Testis (tissue), 2 donors: ENCODE results near the gene CRIP1.

Experiments
- CTCF ChIP-seq, 3 experiments: fragments of 450-650 bp in 2 of 3; fragments of 200-600 bp in 1 of 3; sonication (generic) in 1 of 3; IDR thresholded peaks; one replicate each; pipeline ENCODE4 v1.5.1; 2016 to 2019; ENCODE audit warnings: antibody characterized with exemption in 3 of 3, mild to moderate bottlenecking in 2 of 3, moderate library complexity in 1 of 3
- POLR2A ChIP-seq: fragments of 450-650 bp; IDR thresholded peaks from one replicate; pipeline ENCODE4 v1.6.1; 2017; ENCODE audit warnings: antibody characterized with exemption, mild to moderate bottlenecking, moderate library complexity

- TF ChIP-seq CTCF (IDR thresholded peaks at IDR 0.05) (no peak), POLR2A (no peak)
Measured at GRCh38 chr14:105536691-105537579, 50.2 kb downstream of the CRIP1 start.
